ENCODE data around the gene CAPN7.
"Not testable (repeated sequence)": the region's sequence is repeated elsewhere in the genome, so short reads cannot be mapped to it uniquely, and the experiment has no call there.

The CAPN7 gene

DNA sequence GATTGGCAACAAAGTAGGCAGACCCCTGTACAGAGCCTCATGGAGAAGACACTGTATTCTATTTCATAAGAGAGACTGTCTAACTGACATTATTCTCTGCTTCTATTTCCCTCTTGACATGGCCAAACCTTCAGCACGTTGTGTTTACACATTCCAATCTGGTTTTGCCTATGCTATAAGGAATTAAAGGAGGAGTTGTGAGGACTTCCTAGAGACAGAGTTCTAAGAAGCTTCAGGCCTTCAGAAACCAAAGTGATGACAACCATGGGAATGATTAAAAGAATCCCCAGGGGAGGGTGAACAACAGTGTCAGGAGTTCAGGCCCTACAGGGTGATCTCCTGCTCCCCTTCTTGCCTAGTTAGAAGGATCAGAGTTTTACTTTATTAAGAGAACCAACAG is 44.9 kb upstream of the CAPN7 start:
- Histone ChIP-seq H3K36me3 (ENCODE audit: control insufficient read depth in 1 of 2, insufficient read depth in 2 of 2, low read length in 2 of 2) (no peaks in the 10 kb centered on the region), H2BK12ac (ENCODE audit: low read length) (no peak overlapping the region), H2BK120ac (ENCODE audit: insufficient read depth, low read length, poor library complexity) (no peak overlapping the region), H3K4me2 (ENCODE audit: low read length) (no peak overlapping the region), H3K4me1 (ENCODE audit: control insufficient read depth in 1 of 2, insufficient read depth in 2 of 2, low read length in 2 of 2) (no peaks in the 10 kb centered on the region), H3K4me3 (ENCODE audit: low read depth, low read length) (no peak overlapping the region), H3K27ac (ENCODE audit: low read depth, low read length) (no peak overlapping the region), H3K14ac (ENCODE audit: low read length) (no peak overlapping the region), H3K4ac (ENCODE audit: low read depth, low read length) (no peak overlapping the region), H4K8ac (ENCODE audit: low read depth, low read length) (no peak overlapping the region), H2BK5ac (ENCODE audit: low read depth, low read length, poor library complexity) (no peak overlapping the region), H3K9ac (ENCODE audit: low read length) (no peak overlapping the region), H3K23ac (ENCODE audit: low read length) (no peak overlapping the region), H3K18ac (ENCODE audit: low read length) (no peak overlapping the region), H2AFZ (ENCODE audit: insufficient read depth, low read length, poor library complexity) (no peak overlapping the region), H3K27me3 (ENCODE audit: insufficient read depth, low read length) (no peaks in the 10 kb centered on the region), H3K9me3 (ENCODE audit: insufficient read depth, low read depth, low read length) (peaks cover 4% of the 10 kb centered on the region), H3K79me2 (ENCODE audit: control insufficient read depth, insufficient read depth, low read length, poor library complexity) (no peaks in the 10 kb centered on the region), H4K12ac (ENCODE audit: low read depth, low read length) (no peak overlapping the region), H2AK5ac (ENCODE audit: low read length) (no peak overlapping the region), H4K91ac (ENCODE audit: low read depth, low read length) (no peak overlapping the region), H3K79me1 (ENCODE audit: low read length) (no peaks in the 10 kb centered on the region)
- DNase-seq = no peak
- no CpG with 5 or more reads among the region's 1 CpG for WGBS (ENCODE audit: extremely low coverage, insufficient coverage, insufficient read length)

DNA sequence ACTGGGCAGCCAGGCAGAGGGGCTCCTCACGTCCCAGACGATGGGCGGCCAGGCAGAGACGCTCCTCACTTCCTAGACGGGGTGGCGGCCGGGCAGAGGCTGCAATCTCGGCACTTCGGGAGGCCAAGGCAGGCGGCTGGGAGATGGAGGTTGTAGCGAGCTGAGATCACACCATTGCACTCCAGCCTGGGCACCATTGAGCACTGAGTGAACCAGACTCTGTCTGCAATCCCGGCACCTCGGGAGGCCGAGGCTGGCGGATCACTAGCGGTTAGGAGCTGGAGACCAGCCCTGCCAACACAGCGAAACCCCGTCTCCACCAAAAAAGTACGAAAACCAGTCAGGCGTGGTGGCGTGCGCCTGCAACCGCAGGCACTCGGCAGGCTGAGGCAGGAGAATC is 42.4 kb upstream of the CAPN7 start:
- H3K4me2 ChIP-seq (ENCODE audit: low read length); H3K36me3 ChIP-seq (ENCODE audit: control insufficient read depth in 1 of 2, insufficient read depth in 2 of 2, low read length in 2 of 2); H3K9me3 ChIP-seq (ENCODE audit: insufficient read depth, low read depth, low read length); H3K4ac ChIP-seq (ENCODE audit: low read depth, low read length); H3K9ac ChIP-seq (ENCODE audit: low read length); H4K8ac ChIP-seq (ENCODE audit: low read depth, low read length); DNase-seq; H3K14ac ChIP-seq (ENCODE audit: low read length); H3K4me1 ChIP-seq (ENCODE audit: control insufficient read depth in 1 of 2, insufficient read depth in 2 of 2, low read length in 2 of 2); H3K27ac ChIP-seq (ENCODE audit: low read depth, low read length); H3K18ac ChIP-seq (ENCODE audit: low read length); H2BK12ac ChIP-seq (ENCODE audit: low read length); H2AFZ ChIP-seq (ENCODE audit: insufficient read depth, low read length, poor library complexity); H3K4me3 ChIP-seq (ENCODE audit: low read depth, low read length); H4K12ac ChIP-seq (ENCODE audit: low read depth, low read length); H3K27me3 ChIP-seq (ENCODE audit: insufficient read depth, low read length); H2BK5ac ChIP-seq (ENCODE audit: low read depth, low read length, poor library complexity); H4K91ac ChIP-seq (ENCODE audit: low read depth, low read length); H2AK5ac ChIP-seq (ENCODE audit: low read length); H3K79me1 ChIP-seq (ENCODE audit: low read length); H2BK120ac ChIP-seq (ENCODE audit: insufficient read depth, low read length, poor library complexity); H3K23ac ChIP-seq (ENCODE audit: low read length); H3K79me2 ChIP-seq (ENCODE audit: control insufficient read depth, insufficient read depth, low read length, poor library complexity): not testable (repeated sequence)
- no CpG with 5 or more reads among the region's 24 CpGs for WGBS (ENCODE audit: extremely low coverage, insufficient coverage, insufficient read length)

DNA sequence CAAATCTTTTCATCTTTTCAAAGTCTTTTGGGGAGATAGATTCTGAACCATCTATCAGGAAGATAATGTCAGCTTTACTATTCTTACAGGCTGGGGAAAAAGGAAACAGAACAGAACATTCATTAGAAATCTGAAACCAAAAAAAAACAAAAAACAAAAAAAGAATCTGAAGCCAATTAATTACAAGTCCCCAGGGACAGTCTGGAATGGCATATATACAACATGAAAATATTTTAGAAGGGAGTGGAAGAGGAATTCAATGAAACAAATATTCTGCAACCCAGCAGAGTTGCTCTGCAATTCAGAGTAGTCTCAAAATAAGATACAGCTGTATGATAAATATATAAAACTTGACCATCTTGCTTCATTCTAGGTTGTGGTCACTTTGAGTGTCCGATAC is 41.7 kb upstream of the CAPN7 start:
- Histone ChIP-seq H3K9ac (ENCODE audit: low read length) (no peak overlapping the region), H3K23ac (ENCODE audit: low read length) (no peak overlapping the region), H3K4me2 (ENCODE audit: low read length) (no peak overlapping the region), H3K18ac (ENCODE audit: low read length) (no peak overlapping the region), H2AK5ac (ENCODE audit: low read length) (no peak overlapping the region), H4K8ac (ENCODE audit: low read depth, low read length) (no peak overlapping the region), H4K12ac (ENCODE audit: low read depth, low read length) (no peak overlapping the region), H2AFZ (ENCODE audit: insufficient read depth, low read length, poor library complexity) (no peak overlapping the region), H2BK120ac (ENCODE audit: insufficient read depth, low read length, poor library complexity) (no peak overlapping the region), H2BK12ac (ENCODE audit: low read length) (no peak overlapping the region), H3K4me3 (ENCODE audit: low read depth, low read length) (no peak overlapping the region), H3K27ac (ENCODE audit: low read depth, low read length) (no peak overlapping the region), H3K79me2 (ENCODE audit: control insufficient read depth, insufficient read depth, low read length, poor library complexity) (no peaks in the 10 kb centered on the region), H3K79me1 (ENCODE audit: low read length) (no peaks in the 10 kb centered on the region), H4K91ac (ENCODE audit: low read depth, low read length) (no peak overlapping the region), H3K36me3 (ENCODE audit: control insufficient read depth in 1 of 2, insufficient read depth in 2 of 2, low read length in 2 of 2) (no peaks in the 10 kb centered on the region), H2BK5ac (ENCODE audit: low read depth, low read length, poor library complexity) (no peak overlapping the region), H3K14ac (ENCODE audit: low read length) (no peak overlapping the region), H3K9me3 (ENCODE audit: insufficient read depth, low read depth, low read length) (peaks cover 4% of the 10 kb centered on the region), H3K4me1 (ENCODE audit: control insufficient read depth in 1 of 2, insufficient read depth in 2 of 2, low read length in 2 of 2) (no peaks in the 10 kb centered on the region), H3K27me3 (ENCODE audit: insufficient read depth, low read length) (no peaks in the 10 kb centered on the region), H3K4ac (ENCODE audit: low read depth, low read length) (no peak overlapping the region)
- no peak for DNase-seq
- WGBS (ENCODE audit: extremely low coverage, insufficient coverage, insufficient read length) = no CpG with 5 or more reads among the region's 1 CpG

DNA sequence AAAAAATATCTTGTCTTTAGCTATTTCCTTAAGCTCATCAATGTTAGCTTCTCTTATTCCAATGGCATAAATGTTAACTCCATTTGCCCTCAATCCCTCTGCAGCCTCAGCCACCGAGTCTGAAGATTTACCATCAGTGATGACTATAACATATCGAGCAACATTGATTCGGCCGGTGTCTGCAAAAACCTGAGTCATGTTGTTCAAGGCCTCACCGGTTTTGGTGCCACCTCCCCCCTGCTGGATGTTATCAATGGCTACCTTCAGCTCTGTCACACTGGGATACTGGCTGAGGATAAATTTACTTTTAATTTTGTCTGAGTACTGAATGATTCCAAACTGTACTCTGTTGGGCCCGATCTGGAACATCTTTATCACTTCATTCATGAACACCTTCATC is 41.0 kb upstream of the CAPN7 start:
- H3K23ac ChIP-seq (ENCODE audit: low read length) = no peak overlapping the region
- no peak overlapping the region for H3K4me2 ChIP-seq (ENCODE audit: low read length)
- H3K18ac ChIP-seq (ENCODE audit: low read length) = no peak overlapping the region
- H4K12ac ChIP-seq (ENCODE audit: low read depth, low read length) = no peak overlapping the region
- no peak overlapping the region for H2BK120ac ChIP-seq (ENCODE audit: insufficient read depth, low read length, poor library complexity)
- H3K4me3 ChIP-seq (ENCODE audit: low read depth, low read length) = no peak overlapping the region
- H4K91ac ChIP-seq (ENCODE audit: low read depth, low read length) = no peak overlapping the region
- no peak overlapping the region for H3K9ac ChIP-seq (ENCODE audit: low read length)
- H2AFZ ChIP-seq (ENCODE audit: insufficient read depth, low read length, poor library complexity) = no peak overlapping the region
- no peak for DNase-seq
- WGBS (ENCODE audit: extremely low coverage, insufficient coverage, insufficient read length) = no CpG with 5 or more reads among the region's 6 CpGs
- H2BK5ac ChIP-seq (ENCODE audit: low read depth, low read length, poor library complexity) = no peak overlapping the region
- no peak overlapping the region for H2AK5ac ChIP-seq (ENCODE audit: low read length)
- H3K4me1 ChIP-seq (ENCODE audit: control insufficient read depth in 1 of 2, insufficient read depth in 2 of 2, low read length in 2 of 2) = no peaks in the 10 kb centered on the region
- H3K79me1 ChIP-seq (ENCODE audit: low read length) = no peaks in the 10 kb centered on the region
- no peak overlapping the region for H2BK12ac ChIP-seq (ENCODE audit: low read length)
- H3K79me2 ChIP-seq (ENCODE audit: control insufficient read depth, insufficient read depth, low read length, poor library complexity) = no peaks in the 10 kb centered on the region
- peaks cover 4% of the 10 kb centered on the region for H3K9me3 ChIP-seq (ENCODE audit: insufficient read depth, low read depth, low read length)
- no peak overlapping the region for H4K8ac ChIP-seq (ENCODE audit: low read depth, low read length)
- H3K36me3 ChIP-seq (ENCODE audit: control insufficient read depth in 1 of 2, insufficient read depth in 2 of 2, low read length in 2 of 2) = no peaks in the 10 kb centered on the region
- no peak overlapping the region for H3K27ac ChIP-seq (ENCODE audit: low read depth, low read length)
- H3K27me3 ChIP-seq (ENCODE audit: insufficient read depth, low read length) = no peaks in the 10 kb centered on the region
- no peak overlapping the region for H3K14ac ChIP-seq (ENCODE audit: low read length)
- H3K4ac ChIP-seq (ENCODE audit: low read depth, low read length) = no peak overlapping the region
